ENCODE results near the gene RBMS3.

The RBMS3 gene

GRCh38 chr3:29525254-29525881, 244.5 kb downstream of the RBMS3 start:
- H3K27ac Mint-ChIP-seq: peak overlapping the region; percentile 50 to 73 (median 67)
- no peaks in the 10 kb centered on the region for H3K9me3 Mint-ChIP-seq
- no peak overlapping the region for H3K4me3 Mint-ChIP-seq
- no peak for TF ChIP-seq CTCF (IDR thresholded peaks at IDR 0.05; ENCODE audit: unreplicated experiment in 3 of 3)
- H3K4me1 Mint-ChIP-seq: peaks cover 19% of the 10 kb centered on the region
- H3K27me3 Mint-ChIP-seq (ENCODE audit: low read depth): no peaks in the 10 kb centered on the region
- H3K36me3 Mint-ChIP-seq (ENCODE audit: low read depth): no peaks in the 10 kb centered on the region

GRCh38 chr3:29527246-29527645, 246.4 kb downstream of the RBMS3 start:
- Mint-ChIP-seq H3K9me3 (no peaks in the 10 kb centered on the region), H3K27ac (no peak overlapping the region), H3K4me3 (no peak overlapping the region), H3K27me3 (ENCODE audit: low read depth) (no peaks in the 10 kb centered on the region), H3K4me1 (peaks cover 19% of the 10 kb centered on the region), H3K36me3 (ENCODE audit: low read depth) (no peaks in the 10 kb centered on the region)
- no peak for TF ChIP-seq CTCF (IDR thresholded peaks at IDR 0.05; ENCODE audit: unreplicated experiment in 3 of 3)

GRCh38 chr3:29531644-29532043, 250.8 kb downstream of the RBMS3 start:
- H3K36me3 Mint-ChIP-seq (ENCODE audit: low read depth): no peaks in the 10 kb centered on the region
- no peaks in the 10 kb centered on the region for H3K9me3 Mint-ChIP-seq
- H3K27me3 Mint-ChIP-seq (ENCODE audit: low read depth): no peaks in the 10 kb centered on the region
- no peak overlapping the region for H3K4me3 Mint-ChIP-seq
- H3K4me1 Mint-ChIP-seq: peaks cover 9% of the 10 kb centered on the region
- no peak overlapping the region for H3K27ac Mint-ChIP-seq
- no peak for TF ChIP-seq CTCF (IDR thresholded peaks at IDR 0.05; ENCODE audit: unreplicated experiment in 3 of 3)

- no peaks in the 10 kb centered on the region for H3K9me3 Mint-ChIP-seq
- H3K36me3 Mint-ChIP-seq (ENCODE audit: low read depth): no peaks in the 10 kb centered on the region
- TF ChIP-seq CTCF (IDR thresholded peaks at IDR 0.05; ENCODE audit: unreplicated experiment in 3 of 3): no peak
- H3K4me1 Mint-ChIP-seq: peaks cover 6% of the 10 kb centered on the region
- H3K27me3 Mint-ChIP-seq (ENCODE audit: low read depth): no peaks in the 10 kb centered on the region
- H3K27ac Mint-ChIP-seq: no peak overlapping the region
- no peak overlapping the region for H3K4me3 Mint-ChIP-seq
These were observed 251.6 kb downstream of the RBMS3 start for GRCh38 chr3:29532473-29532872.

- no peak for TF ChIP-seq CTCF (IDR thresholded peaks at IDR 0.05; ENCODE audit: unreplicated experiment in 3 of 3)
- no peak overlapping the region for H3K4me3 Mint-ChIP-seq
- no peaks in the 10 kb centered on the region for H3K27me3 Mint-ChIP-seq (ENCODE audit: low read depth)
- peaks cover 15% of the 10 kb centered on the region for H3K4me1 Mint-ChIP-seq
- H3K36me3 Mint-ChIP-seq (ENCODE audit: low read depth): no peaks in the 10 kb centered on the region
- H3K27ac Mint-ChIP-seq: no peak overlapping the region
- no peaks in the 10 kb centered on the region for H3K9me3 Mint-ChIP-seq
These were observed 253.1 kb downstream of the RBMS3 start for GRCh38 chr3:29534006-29534405.

GRCh38 chr3:29536016-29536758, 255.3 kb downstream of the RBMS3 start:
- no peak for TF ChIP-seq CTCF (IDR thresholded peaks at IDR 0.05; ENCODE audit: unreplicated experiment in 3 of 3)
- H3K9me3 Mint-ChIP-seq: no peaks in the 10 kb centered on the region
- H3K4me3 Mint-ChIP-seq: no peak overlapping the region
- no peaks in the 10 kb centered on the region for H3K27me3 Mint-ChIP-seq (ENCODE audit: low read depth)
- peak overlapping the region in 1 of 3 experiments; percentile 1 for H3K27ac Mint-ChIP-seq
- peaks cover 15% of the 10 kb centered on the region for H3K4me1 Mint-ChIP-seq
- no peaks in the 10 kb centered on the region for H3K36me3 Mint-ChIP-seq (ENCODE audit: low read depth)
